Chondrocyte (in vitro differentiated cells): ENCODE results near the gene ZNF652. TPM values are rescaled to one million over a fixed set of nuclear protein-coding genes. Genes with fewer than 3 reads are reported as not detected.

Experiments used
- DNase-seq: peaks from one replicate; pipeline ENCODE4 v3.0.0; 2021; ENCODE audit warnings: mixed read lengths, low spot score
- H3K27ac Mint-ChIP-seq: one replicate; pipeline ENCODE4 v1.8.0; 2021; ENCODE audit warnings: mild to moderate bottlenecking, moderate library complexity, mixed read lengths; ENCODE audit not compliant: unreplicated experiment
- H3K27me3 Mint-ChIP-seq: 2 replicates; pipeline ENCODE4 v1.8.0; 2021; ENCODE audit warnings: low read depth, mixed read lengths
- H3K36me3 Mint-ChIP-seq: 2 replicates; pipeline ENCODE4 v1.8.0; 2021; ENCODE audit warnings: low read depth, mixed read lengths
- H3K4me1 Mint-ChIP-seq: 2 replicates; pipeline ENCODE4 v1.8.0; 2021; ENCODE audit warnings: low read depth, mild to moderate bottlenecking, mixed read lengths
- H3K4me3 Mint-ChIP-seq: one replicate; pipeline ENCODE4 v1.8.0; 2021; ENCODE audit warnings: mild to moderate bottlenecking, moderate library complexity, mixed read lengths; ENCODE audit not compliant: unreplicated experiment
- H3K9me3 Mint-ChIP-seq: 2 replicates; pipeline ENCODE4 v1.8.0; 2021; ENCODE audit warnings: low read depth, mixed read lengths
- CTCF ChIP-seq: fragments of 200-600 bp; sonication (generic); IDR thresholded peaks from 2 replicates; pipeline ENCODE4 v1.5.0; 2021; ENCODE audit warnings: antibody characterized with exemption, mild to moderate bottlenecking, moderate library complexity
- total RNA-seq: library from RNA; stranded (reverse); gene quantifications from 3 replicates; pipeline ENCODE4 v1.2.1, GENCODE V29; 2021

ZNF652 gene
- total RNA-seq, 1 donor from 2014 or later = 48.0 TPM

- DNase-seq = no peak
- TF ChIP-seq CTCF = no peak
- no peak overlapping the region for H3K4me3 Mint-ChIP-seq
- H3K36me3 Mint-ChIP-seq = no peaks in the 10 kb centered on the region
- H3K9me3 Mint-ChIP-seq = no peaks in the 10 kb centered on the region
- peaks cover 11% of the 10 kb centered on the region for H3K4me1 Mint-ChIP-seq
- no peaks in the 10 kb centered on the region for H3K27me3 Mint-ChIP-seq
- no peak overlapping the region for H3K27ac Mint-ChIP-seq
These were observed 108.0 kb downstream of the ZNF652 start for GRCh38 chr17:49254066-49254465.

- Mint-ChIP-seq H3K4me3 (no peak overlapping the region), H3K27me3 (no peaks in the 10 kb centered on the region)
- no peak for DNase-seq
These were observed 109.8 kb downstream of the ZNF652 start for GRCh38 chr17:49252148-49252695.

GRCh38 chr17:49249890-49250522, 112.0 kb downstream of the ZNF652 start:
- H3K27ac Mint-ChIP-seq = no peak overlapping the region
- H3K27me3 Mint-ChIP-seq = peaks cover 2% of the 10 kb centered on the region
- no peaks in the 10 kb centered on the region for H3K9me3 Mint-ChIP-seq
- peaks cover 11% of the 10 kb centered on the region for H3K4me1 Mint-ChIP-seq
- no peaks in the 10 kb centered on the region for H3K36me3 Mint-ChIP-seq
- no peak for DNase-seq
- no peak for TF ChIP-seq CTCF
- H3K4me3 Mint-ChIP-seq = no peak overlapping the region

More at GRCh38 chr17:49252148-49252695, 109.8 kb downstream of the ZNF652 start:
- Mint-ChIP-seq H3K27ac (no peak overlapping the region), H3K36me3 (no peaks in the 10 kb centered on the region), H3K4me1 (peaks cover 11% of the 10 kb centered on the region), H3K9me3 (no peaks in the 10 kb centered on the region)
- TF ChIP-seq CTCF = no peak

- Mint-ChIP-seq H3K4me3 (no peak overlapping the region), H3K4me1 (peaks cover 11% of the 10 kb centered on the region), H3K9me3 (no peaks in the 10 kb centered on the region), H3K27ac (peak overlapping the region; percentile 49), H3K36me3 (no peaks in the 10 kb centered on the region), H3K27me3 (peaks cover 2% of the 10 kb centered on the region)
- TF ChIP-seq CTCF = no peak
- DNase-seq = no peak
These were observed 112.7 kb downstream of the ZNF652 start for GRCh38 chr17:49249292-49249794.

- no peaks in the 10 kb centered on the region for H3K36me3 Mint-ChIP-seq
- H3K27ac Mint-ChIP-seq = no peak overlapping the region
- no peak for DNase-seq
These were observed 114.1 kb downstream of the ZNF652 start for GRCh38 chr17:49247944-49248343.

More at GRCh38 chr17:49247944-49248343, 114.1 kb downstream of the ZNF652 start:
- Mint-ChIP-seq H3K4me1 (peaks cover 11% of the 10 kb centered on the region), H3K27me3 (peaks cover 2% of the 10 kb centered on the region), H3K9me3 (no peaks in the 10 kb centered on the region), H3K4me3 (no peak overlapping the region)
- TF ChIP-seq CTCF = no peak
